ENCODE measurements around the gene ARL10. TPM values are rescaled to one million over a fixed set of nuclear protein-coding genes. Genes with fewer than 3 reads are reported as not detected.

ARL10 gene
- total and polyA plus RNA-seq, 4 donors = 1.5 to 13.4 (median 4.3) TPM

- TF ChIP-seq, protein P1, sequence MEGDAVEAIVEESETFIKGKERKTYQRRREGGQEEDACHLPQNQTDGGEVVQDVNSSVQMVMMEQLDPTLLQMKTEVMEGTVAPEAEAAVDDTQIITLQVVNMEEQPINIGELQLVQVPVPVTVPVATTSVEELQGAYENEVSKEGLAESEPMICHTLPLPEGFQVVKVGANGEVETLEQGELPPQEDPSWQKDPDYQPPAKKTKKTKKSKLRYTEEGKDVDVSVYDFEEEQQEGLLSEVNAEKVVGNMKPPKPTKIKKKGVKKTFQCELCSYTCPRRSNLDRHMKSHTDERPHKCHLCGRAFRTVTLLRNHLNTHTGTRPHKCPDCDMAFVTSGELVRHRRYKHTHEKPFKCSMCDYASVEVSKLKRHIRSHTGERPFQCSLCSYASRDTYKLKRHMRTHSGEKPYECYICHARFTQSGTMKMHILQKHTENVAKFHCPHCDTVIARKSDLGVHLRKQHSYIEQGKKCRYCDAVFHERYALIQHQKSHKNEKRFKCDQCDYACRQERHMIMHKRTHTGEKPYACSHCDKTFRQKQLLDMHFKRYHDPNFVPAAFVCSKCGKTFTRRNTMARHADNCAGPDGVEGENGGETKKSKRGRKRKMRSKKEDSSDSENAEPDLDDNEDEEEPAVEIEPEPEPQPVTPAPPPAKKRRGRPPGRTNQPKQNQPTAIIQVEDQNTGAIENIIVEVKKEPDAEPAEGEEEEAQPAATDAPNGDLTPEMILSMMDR (IDR thresholded peaks at IDR 0.05; ENCODE audit: control extremely low read depth, extremely low read depth) = no peak
- ATAC-seq (ENCODE audit: insufficient read depth, low FRiP score) = no peak
- Histone ChIP-seq H3K27me3 (ENCODE audit: control insufficient read depth in 3 of 3, insufficient read depth in 3 of 3, low read length in 2 of 3) (no peaks in the 10 kb centered on the region), H3K4me3 (no peak overlapping the region), H3K9ac (ENCODE audit: insufficient read depth in 1 of 2, low read length in 2 of 2) (no peak overlapping the region), H3K4me1 (ENCODE audit: control insufficient read depth in 5 of 5, insufficient read depth in 5 of 5, low read length in 5 of 5) (peaks cover 0 to 19% (median 0%) of the 10 kb centered on the region in 5 donors), H3K9me3 (ENCODE audit: control insufficient read depth in 4 of 4, insufficient read depth in 3 of 4, low read length in 3 of 4) (no peaks in the 10 kb centered on the region), H3K27ac (ENCODE audit: low read depth in 1 of 2, low read length in 1 of 2) (peak overlapping the region in 1 of 2 donors; percentile 0), H3K36me3 (ENCODE audit: control insufficient read depth in 4 of 4, insufficient read depth in 4 of 4, low read length in 4 of 4) (peaks cover 11 to 49% (median 11%) of the 10 kb centered on the region in 4 donors)
- DNase-seq = peak; percentile 83 to 94 (median 92)
- WGBS, 2 donors = 81 to 82% methylated on average over 11 of the region's 11 CpGs
Measured at GRCh38 chr5:176394881-176395675, 29.8 kb downstream of the ARL10 start.

GRCh38 chr5:176396330-176396729 is 31.0 kb downstream of the ARL10 start:
- DNase-seq = peak in 2 of 3 donors; percentile 51 to 55
- WGBS, 2 donors = 83 to 84% methylated on average over 6 of the region's 6 CpGs
- H3K4me3 ChIP-seq = no peak overlapping the region
- TF ChIP-seq, protein P1 (IDR thresholded peaks at IDR 0.05; ENCODE audit: control extremely low read depth, extremely low read depth) = no peak
- no peaks in the 10 kb centered on the region for H3K9me3 ChIP-seq (ENCODE audit: control insufficient read depth in 4 of 4, insufficient read depth in 3 of 4, low read length in 3 of 4)
- H3K27ac ChIP-seq (ENCODE audit: low read depth in 1 of 2, low read length in 1 of 2) = no peak overlapping the region
- peaks cover 0 to 19% (median 0%) of the 10 kb centered on the region in 5 donors for H3K4me1 ChIP-seq (ENCODE audit: control insufficient read depth in 5 of 5, insufficient read depth in 5 of 5, low read length in 5 of 5)
- ATAC-seq (ENCODE audit: insufficient read depth, low FRiP score) = no peak
- H3K36me3 ChIP-seq (ENCODE audit: control insufficient read depth in 4 of 4, insufficient read depth in 4 of 4, low read length in 4 of 4) = peaks cover 4 to 46% (median 9%) of the 10 kb centered on the region in 4 donors
- H3K27me3 ChIP-seq (ENCODE audit: control insufficient read depth in 3 of 3, insufficient read depth in 3 of 3, low read length in 2 of 3) = no peaks in the 10 kb centered on the region
- H3K9ac ChIP-seq (ENCODE audit: insufficient read depth in 1 of 2, low read length in 2 of 2) = no peak overlapping the region

DNA sequence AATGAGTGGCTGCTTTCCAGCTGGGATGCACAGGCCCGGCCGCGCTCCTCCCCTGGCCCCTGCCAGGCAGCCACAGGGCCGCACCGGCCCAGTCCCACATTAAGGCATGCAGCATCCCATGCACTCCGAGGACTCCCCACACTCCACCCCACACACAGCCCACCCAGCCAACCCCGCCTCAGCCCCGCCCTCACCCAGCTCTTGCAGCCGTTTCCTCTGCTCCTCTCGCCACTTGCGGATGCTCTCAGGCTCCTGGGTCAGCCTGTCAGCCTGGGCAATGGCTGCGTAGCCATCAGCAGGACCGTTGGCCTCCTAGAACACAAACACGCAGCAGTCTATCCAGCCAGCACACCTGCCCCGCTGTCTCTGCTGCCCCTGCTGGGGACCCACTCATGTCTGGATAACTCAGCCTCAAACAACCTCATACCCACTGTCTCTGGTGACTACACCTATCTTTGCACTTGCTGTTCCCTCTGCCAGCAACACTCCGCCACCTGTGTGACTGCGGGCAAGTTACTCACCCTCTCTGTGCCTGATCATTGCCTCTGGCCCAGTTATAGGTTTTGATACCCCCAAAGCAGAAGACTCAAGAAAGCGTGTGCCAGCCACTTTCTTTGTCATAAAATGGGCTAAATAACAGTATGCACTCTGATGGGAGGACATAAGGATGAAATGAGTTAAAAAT is 32.6 kb downstream of the ARL10 start:
- Histone ChIP-seq H3K36me3 (ENCODE audit: control insufficient read depth in 4 of 4, insufficient read depth in 4 of 4, low read length in 4 of 4) (peaks cover 0 to 35% (median 4%) of the 10 kb centered on the region in 4 donors), H3K4me3 (no peak overlapping the region), H3K9ac (ENCODE audit: insufficient read depth in 1 of 2, low read length in 2 of 2) (no peak overlapping the region), H3K27me3 (ENCODE audit: control insufficient read depth in 3 of 3, insufficient read depth in 3 of 3, low read length in 2 of 3) (no peaks in the 10 kb centered on the region), H3K4me1 (ENCODE audit: control insufficient read depth in 5 of 5, insufficient read depth in 5 of 5, low read length in 5 of 5) (peaks cover 0 to 19% (median 0%) of the 10 kb centered on the region in 5 donors), H3K27ac (ENCODE audit: low read depth in 1 of 2, low read length in 1 of 2) (no peak overlapping the region), H3K9me3 (ENCODE audit: control insufficient read depth in 4 of 4, insufficient read depth in 3 of 4, low read length in 3 of 4) (no peaks in the 10 kb centered on the region)
- 94 to 95% methylated on average over 18 of the region's 18 CpGs for WGBS, 2 donors
- DNase-seq (no peak), ATAC-seq (ENCODE audit: insufficient read depth, low FRiP score) (no peak)
- TF ChIP-seq, protein P1 (IDR thresholded peaks at IDR 0.05; ENCODE audit: control extremely low read depth, extremely low read depth) = no peak

Data from lung (tissue), 12 donors.